ENCODE data around the gene WNK2.
"Not testable (repeated sequence)": the region's sequence is repeated elsewhere in the genome, so short reads cannot be mapped to it uniquely, and the experiment has no call there.

WNK2 gene

DNA sequence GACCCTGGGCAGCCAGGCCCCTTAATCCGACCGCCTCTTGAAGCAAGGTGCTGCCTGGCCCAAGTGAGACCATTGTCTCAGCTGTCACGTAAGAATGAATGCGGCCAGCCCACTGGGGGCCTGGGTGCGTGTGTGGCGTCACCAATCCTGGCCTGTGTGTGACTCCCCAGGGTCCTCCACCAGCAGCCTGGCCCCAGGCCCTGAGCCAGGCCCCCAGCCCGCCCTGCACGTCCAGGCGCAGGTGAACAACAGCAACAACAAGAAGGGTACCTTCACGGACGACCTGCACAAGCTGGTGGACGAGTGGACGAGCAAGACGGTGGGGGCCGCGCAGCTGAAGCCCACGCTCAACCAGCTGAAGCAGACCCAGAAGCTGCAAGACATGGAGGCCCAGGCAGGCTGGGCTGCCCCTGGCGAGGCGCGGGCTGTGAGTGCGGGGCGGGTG is 124.2 kb downstream of the WNK2 start:
- DNase-seq (ENCODE audit: low spot score): peak; percentile 23

DNA sequence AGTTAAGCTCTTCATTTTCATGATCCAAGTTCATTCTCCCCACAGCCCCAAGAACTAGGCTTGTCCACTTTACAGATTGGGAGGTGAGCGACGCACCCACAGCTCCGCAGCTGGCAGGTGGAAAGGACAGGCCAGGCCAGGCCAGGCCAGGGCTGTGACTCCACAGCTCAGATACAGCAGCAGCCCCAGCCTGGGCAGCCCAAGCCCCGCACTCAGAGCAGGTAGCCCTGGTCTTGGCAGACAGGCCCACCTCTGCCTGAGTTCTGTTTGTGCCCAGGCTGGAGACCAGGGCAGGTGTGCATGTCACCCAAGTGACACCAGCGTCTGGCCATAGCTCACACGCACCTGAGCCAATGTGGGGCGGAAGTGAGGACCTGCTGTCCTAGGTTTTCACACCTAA is 124.7 kb downstream of the WNK2 start:
- no peak for DNase-seq (ENCODE audit: low spot score)

DNA sequence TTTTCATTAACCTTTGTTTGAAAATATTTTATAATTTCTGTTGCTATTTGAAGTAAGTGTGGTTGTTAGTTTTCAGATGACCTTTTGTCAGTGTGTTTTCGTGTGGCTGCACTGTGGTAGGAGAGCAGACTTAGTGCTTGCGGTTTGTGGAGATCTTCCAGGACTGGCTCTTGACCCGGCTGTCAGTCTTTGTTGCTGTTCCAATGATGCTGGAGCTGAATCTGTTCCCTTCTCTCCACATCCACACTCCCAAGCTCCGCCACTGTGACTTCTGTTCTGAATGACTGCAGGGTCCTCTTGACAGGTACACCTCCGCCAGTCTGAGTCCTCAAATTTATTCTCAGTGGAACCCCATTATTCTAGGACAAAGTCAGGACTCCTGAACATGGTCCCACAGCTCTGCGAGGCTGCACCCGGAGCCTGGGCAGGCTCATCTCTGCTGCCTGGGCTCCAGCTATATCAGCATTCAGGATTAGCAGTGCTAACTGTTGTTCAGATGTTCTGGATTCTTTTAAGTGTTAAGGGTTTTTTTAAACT is 126.0 kb downstream of the WNK2 start:
- no peak for DNase-seq (ENCODE audit: low spot score)

DNA sequence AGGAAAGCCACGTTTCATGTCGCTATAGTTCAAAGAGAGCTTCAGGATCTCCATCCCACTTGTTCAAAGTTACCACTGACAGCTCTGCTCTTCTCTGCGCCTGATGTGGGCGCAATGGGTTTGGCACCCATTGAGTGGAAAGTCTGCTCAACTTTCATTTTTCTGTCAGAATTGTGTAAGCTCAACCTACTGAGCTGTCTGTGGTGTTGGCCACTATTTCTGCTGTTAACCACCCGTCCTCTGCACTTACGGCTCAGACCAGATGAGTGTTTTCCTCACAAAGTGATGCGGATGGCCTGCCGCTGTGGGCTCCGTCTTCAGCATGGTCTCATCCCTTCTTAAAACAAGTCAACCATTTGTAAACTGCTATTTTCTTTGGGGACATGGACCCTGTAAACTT is 131.2 kb downstream of the WNK2 start:
- DNase-seq (ENCODE audit: low spot score): no peak

DNA sequence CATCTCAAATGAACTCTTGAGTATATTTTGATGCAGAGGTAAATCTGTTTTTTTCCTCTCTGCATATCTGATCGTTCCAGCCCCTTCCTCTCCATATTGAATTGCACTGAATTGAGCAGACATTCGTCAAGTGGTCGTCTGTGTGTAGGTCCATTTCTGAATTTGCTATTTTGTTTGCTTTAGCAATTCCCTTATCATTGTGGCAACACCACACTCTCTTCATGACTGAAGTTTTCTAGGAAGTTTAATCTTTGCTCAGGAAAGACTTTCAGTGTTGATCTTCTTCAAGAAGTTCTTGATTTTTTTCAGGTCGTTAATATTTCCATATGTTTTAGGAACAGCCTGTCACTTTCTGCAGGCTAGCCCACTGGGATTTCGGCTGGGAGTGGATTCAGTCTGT is 132.0 kb downstream of the WNK2 start:
- no peak for DNase-seq (ENCODE audit: low spot score)

DNA sequence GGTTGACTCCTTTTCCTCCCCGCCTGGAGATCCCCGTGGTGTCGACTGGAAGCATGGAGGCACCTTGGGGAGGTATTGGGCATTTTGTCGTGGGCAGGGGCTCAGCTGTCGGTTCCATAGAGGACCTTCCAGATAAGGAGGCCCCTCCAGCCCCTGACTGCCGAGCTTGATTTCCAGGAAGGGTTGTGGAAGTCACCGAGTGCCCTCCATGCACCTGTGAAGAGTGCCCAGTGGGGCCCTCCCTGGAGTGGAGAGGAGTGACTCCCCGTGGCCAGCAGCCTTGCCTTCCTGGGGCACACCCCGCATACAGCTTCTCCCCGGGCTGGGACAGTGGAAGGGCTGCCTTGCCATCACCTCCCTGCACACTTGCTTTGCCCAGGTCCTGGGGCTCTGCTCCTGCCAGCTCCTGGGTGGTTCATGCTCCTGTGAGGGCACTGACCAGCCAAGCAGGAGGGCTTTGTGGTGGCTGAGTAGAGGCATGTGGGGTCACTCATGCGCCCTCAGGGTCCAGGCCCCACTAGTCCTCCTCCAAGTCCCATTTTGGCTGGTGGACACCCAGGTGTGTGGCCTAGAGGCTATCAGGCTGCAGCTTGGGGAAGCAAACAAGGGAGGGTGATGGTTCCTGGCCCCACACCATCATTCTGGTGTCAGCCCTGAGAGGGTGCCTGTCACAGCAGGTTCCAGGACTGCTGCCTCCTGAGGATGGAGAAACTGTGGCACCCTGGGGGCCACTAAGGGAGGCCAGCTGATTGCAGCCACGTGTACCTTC is 133.0 kb downstream of the WNK2 start:
- no peak for DNase-seq (ENCODE audit: low spot score)

DNA sequence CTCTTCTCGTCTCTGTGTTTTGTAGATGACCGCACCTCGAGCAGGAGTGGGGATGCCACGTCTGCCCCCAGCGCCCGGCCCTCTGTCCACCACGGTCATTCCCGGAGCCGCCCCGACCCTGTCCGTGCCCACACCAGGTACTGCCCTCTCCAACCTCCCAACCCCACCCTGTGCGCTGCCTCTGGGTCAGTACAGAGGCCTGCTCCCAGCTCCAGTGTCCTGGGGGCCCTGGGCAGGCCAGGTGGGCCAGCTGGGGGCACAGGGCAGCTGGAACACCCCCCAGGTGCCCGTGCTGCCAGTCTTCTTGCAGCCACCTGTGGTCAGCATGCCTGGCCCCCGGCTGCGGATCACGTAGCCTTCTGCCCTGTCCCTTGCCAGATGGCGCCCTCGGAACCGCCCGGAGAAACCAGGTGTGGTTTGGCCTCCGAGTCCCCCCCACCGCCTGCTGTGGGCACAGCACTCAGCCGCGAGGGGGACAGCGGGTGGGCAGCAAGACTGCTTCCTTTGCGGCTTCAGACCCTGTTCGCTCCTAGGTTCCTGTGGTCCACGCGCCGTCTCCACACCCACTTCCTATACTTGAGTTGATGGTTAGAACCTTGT is 133.7 kb downstream of the WNK2 start:
- no peak for DNase-seq (ENCODE audit: low spot score)

DNA sequence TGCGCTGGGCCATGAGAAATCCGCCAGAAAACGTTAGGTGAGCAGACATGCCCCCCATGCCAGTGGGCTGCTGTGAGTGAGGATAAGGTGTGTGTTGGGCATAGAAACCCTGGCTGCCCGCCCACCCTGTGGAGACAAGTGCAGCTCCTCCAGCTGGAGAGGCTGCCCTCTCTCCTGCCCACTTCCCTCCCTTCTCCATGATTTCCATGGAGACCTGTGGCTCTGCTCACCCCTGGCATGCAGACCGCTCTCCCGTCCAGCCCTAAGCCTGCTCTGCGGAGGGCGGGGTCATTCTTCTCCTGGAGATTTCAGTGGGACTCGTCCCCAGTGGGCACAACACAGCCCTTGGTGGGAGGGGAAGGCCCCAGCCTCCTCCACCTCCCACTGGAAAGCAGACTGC is 134.5 kb downstream of the WNK2 start:
- DNase-seq (ENCODE audit: low spot score): no peak

DNA sequence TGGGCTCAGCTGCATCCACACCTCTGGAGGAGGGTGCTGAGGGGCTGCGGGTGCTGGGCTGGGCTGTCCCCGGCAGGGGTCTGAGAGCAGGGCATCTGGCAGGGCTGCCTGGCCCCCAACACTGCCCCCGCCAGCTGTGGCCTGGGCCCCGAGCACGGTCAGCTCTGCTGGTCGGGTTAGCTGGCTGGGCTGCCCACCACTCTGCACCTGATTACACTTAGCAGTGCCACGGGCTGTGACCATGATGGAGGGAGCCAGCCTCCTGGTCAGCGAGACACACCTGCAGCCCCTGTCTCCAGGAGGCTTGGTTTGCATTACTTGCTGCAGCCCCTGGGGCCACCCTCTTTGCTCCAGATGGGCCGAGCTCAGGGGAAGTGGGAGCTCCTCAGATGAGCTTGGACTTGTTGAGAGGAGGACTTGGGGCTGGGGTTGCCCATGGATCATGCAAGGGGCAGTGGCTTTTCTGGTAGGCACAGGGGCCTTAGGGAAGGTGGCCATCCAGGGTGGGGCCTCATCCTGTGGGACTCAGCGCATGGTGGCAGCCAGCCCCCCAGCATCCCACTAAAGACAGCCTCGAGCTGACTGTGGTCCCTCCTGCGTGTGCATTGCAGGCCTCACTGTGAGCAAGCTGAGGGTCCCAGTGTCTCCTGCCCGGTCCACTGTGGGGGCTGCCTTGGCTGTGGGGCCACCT is 135.5 kb downstream of the WNK2 start:
- DNase-seq (ENCODE audit: low spot score): peak; percentile 24

DNA sequence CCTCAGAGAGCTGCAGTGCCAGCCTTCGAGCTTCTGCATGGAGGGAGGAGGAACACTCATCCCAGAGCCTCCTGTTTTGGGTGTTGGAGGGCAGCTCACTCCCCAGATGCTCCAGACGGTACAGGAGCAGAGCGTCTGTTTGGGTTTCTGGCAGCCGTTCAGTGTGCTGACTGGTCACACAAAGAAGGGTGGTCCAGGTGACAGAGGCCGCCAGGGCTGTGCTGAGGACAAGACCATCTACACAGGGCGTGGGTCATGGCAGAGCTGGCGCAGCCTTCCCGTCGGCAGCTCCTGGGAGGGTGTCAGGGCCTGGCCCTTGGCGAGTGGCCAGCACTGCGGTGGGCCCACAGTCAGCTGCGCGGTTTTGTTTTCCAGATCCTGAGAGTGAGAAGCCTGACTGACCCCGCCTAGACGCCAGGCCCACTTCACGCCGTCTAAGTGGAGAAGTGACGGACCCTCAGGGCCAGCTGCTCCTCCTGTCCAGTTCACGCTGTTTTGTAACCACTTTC is 136.1 kb downstream of the WNK2 start:
- DNase-seq (ENCODE audit: low spot score): peak; percentile 35

DNA sequence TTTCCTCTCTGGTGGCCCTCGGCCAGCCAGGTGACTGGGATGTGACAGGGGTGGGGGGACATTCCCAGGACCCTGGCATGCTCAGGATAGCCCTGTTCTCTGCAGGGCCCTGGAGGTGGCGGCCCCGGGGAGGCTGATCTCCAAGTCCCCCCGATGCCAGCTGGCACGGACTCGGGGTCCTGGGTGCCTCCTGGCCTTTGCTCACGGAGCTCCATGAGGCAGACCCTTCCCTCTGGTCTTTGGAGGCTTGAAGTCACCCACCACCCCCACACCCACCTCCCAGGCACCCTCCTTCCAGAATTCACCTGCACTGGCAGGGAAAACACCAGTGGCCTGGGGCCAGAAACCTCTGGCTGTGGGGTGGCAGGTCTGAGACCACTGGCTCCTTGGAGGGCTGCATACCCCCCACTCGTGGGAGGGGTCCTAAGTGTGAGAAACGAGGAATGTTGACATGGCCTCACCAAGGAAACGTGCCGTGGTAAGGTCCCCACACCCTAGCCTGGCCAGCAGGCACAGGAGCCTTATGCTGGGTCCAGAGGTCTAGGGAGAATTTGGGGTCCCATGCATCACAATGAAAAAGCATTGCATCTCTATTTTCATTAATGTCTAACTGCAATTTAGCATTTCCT is 136.8 kb downstream of the WNK2 start:
- peak; percentile 30 for DNase-seq (ENCODE audit: low spot score)

DNA sequence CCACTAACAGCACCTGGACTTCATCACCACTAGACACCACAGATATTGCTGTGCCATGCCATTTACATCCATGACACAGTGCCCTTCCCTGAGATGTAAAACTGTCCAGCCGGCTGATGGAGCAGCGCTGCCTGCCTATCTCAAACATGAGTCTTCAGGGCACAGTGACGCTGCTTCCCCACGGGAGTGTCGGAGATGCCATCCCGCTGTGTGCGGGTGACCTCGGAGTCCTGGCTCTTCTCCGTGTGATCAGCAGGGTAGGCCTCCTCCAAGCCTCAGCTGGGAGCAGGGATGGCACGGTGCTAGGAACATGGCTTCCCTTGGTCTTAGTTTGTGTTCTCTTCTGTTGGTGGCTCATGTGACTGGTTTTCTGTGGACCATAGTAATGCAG is 137.3 kb downstream of the WNK2 start:
- peak; percentile 30 for DNase-seq (ENCODE audit: low spot score)

DNA sequence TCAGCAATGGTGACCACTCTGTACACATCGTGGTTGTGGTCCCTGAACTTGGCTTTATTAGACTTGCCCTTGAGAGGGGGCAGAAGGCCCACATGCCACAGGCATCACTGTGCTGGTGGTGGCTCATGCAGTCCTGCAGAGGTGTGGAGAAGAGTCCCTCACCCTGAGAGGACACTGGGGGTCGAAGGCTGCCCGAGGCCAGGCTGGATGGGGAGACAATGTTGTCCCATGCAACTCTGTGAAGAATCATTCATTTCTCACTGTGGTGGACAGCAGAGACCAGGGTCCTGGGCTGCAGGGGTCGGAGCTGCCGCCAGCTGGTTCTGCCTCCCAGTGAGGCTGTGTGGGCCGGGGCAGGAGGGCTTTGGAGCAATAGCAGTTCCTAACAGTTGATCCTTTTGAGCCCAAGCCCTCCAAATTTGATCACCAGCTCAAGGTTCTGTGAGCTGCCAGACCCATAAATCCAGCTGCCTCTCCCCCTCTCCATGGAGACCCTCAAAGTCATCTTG is 139.6 kb downstream of the WNK2 start:
- not testable (repeated sequence) for DNase-seq (ENCODE audit: low spot score)

DNA sequence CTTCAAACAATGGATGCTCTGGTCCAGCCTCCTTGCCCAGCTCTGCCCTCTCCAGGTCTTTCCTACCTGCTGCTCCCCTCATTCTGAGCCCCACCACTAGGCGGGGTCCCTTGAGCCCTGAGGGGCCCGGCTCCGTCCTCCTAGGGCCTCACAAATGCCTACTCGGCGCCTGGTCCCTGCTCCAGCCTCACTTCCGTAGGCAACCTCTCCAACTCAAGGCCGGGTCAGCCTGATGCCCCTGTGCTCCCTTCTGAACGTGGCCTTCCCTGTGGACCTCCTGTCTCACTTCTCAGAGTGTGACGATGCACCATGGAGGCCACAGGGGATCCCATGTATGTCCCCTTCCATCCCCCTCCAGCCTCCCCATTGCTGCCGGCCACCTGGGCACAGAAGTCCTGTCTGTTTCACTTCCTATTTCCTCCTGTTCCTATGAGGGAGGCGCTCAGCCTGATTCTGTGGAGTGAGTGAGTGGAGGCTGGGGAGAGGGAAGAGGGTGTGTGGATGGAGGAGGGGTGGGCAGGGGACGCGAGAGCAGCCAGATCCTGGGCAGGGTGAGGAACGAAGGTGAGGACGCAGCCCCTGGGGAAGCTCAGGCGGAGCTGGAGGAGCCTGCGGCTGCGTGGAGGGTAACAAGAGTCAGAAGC is 140.4 kb downstream of the WNK2 start:
- no peak for DNase-seq (ENCODE audit: low spot score)

DNA sequence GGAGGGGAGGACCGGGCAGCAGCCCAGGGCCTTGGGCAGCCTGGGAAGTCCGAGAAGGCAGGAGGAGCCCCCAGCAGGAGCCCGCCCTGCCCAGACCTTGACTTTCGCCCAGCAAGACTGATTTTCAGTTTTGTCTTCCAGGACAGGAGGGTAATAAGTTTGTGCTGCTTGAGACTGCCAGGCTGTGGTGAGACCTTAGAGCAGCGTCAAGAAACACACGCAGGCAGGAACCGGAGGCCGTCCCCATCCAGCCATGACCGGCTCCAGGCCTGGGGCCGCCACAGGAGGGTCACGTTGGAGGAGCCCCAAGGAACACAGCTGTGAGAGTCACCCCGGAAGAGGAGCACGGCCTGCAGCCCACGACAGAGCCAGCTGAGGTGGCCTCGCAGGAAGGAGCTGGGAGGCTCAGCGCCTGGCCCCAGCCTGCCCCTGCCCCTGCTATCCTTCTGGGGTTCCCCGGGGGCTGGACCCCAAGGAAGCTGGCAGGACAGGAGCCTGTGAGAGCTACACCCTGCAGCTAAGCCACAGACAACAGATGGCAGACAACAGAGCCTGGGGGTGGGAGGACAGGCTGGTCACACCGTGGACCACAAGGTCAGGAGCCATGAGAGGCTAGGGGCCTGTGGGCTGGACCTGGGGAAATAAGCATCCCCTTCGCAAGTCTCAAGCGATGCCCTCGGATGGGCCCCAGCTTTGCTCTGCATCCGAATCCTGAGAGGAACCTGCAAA is 141.5 kb downstream of the WNK2 start:
- DNase-seq (ENCODE audit: low spot score): no peak

DNA sequence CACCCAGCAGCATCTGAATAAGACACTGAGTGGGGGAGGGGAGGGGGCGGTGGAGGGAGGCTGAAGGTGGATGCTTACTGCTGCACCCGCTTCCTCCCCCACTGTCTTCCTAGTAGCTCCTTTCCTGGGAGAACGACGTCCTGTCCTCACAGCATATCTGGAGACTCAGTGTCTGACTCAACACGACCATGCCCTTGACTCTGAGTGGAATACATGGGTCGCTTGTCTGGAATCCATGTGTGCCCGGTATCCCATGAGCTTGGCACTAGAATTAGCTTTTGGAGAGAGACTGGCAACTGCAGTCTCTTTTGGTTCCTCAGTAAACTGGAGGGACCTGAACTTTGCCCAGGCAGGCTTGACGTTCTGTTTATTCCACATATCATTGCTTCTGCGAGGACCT is 142.1 kb downstream of the WNK2 start:
- DNase-seq (ENCODE audit: low spot score): no peak

DNA sequence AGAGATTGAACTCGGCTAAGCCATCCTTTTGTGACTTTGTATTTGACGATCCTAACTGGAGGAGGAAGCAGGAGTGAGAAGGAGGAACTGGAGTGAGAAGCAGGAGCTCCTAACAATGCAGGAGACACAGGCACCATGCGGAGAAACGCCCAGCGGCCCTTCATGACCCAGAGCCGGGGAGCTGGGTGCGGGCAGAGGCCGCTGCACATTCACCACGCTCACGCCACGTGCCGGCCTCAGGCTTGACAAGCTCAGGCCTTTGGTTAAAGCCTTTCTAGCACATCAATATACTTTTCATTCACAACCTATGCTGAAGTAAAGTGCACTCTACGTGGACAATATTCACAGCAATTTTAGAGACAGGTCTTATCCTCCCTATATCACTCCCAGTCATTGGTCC is 142.7 kb downstream of the WNK2 start:
- DNase-seq (ENCODE audit: low spot score): no peak

DNA sequence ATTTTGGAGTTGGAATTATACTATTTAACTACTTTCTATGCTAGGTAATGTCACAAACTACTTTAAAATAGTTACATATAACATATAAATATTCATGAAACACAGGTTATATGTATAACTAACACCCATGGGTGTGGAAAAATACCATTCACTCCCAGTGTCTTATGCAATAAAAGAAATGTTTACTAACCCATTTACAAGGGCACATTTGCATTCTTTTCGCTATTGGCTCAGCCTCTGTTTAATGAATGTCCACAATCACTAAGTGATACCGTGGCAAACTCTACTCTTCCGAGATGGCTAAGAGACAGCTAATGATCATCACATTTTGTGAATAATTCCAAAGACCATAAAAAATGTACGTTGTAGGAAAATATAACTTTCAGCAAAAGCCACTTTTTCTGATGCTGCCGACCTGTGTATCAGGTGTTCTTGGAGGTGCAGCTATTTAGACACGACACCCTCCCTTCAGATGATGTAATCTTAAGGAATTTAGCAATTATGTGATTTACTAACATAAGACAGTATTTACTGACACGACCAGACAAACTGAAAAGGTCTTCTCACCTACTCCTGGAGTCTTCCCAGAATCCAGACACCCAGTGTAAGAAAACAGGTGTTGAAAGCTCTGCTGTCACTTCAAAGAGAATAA is 145.8 kb downstream of the WNK2 start:
- no peak for DNase-seq (ENCODE audit: low spot score)

DNA sequence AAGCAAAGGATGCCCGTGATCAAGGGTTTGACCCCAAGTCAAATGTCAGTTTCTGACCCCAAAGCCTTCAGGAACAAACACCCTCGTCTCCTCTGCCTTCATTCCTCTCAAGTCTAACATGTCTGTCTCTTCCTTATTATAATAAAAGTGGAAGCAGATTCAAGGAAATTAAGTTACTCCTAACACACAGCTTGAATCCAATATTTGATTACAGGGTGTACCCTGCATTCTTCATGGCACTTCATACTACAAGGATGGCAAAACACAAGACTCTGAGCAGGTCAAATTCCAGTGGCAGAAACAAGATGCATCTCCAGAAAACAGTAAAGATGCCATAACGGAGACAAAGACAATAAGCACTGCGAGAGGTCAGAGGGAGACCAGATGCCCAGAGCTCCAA is 148.4 kb downstream of the WNK2 start:
- DNase-seq (ENCODE audit: low spot score): no peak

DNA sequence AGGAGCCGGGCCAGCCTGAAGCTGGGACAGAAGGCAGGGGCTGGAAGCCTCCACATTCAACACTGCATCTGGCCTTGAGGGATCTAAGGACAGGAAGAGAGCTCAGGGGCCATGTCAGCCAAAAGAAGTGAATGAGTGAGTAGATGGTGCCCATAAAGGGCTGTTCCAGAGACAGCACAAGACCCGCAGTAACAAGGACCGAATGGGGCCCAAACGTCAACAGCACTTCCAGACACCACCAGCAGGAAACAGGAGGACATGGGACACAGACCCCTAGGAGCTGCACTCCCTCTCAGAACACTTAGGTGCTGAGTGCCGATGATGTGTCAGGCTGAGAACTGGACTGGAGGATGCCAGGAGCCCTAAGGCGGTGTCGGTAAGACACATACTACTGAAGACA is 152.8 kb downstream of the WNK2 start:
- DNase-seq (ENCODE audit: low spot score): no peak

All from D341Med (cell line).